ENCODE data around the gene BPIFB3.

DNA sequence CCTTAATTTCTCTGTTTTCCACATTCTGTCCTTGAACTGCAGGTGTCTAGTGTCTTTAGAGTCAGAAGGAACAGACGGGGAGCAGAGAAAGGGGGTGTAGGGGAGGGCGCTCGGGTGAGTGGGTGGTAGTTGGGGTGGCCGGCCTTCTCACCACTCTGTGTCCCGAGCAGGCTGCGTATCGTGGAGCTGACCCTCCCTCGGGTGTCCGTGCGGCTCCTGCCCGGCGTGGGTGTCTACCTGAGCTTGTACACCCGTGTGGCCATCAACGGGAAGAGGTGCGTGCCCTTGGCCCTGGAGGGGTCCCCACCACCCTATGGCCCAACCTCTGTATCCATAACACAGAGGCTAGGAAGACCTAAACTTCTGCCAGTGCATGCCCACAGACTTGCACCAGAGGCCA is 31.0 kb downstream of the BPIFB3 start:
- TF ChIP-seq, protein P1, sequence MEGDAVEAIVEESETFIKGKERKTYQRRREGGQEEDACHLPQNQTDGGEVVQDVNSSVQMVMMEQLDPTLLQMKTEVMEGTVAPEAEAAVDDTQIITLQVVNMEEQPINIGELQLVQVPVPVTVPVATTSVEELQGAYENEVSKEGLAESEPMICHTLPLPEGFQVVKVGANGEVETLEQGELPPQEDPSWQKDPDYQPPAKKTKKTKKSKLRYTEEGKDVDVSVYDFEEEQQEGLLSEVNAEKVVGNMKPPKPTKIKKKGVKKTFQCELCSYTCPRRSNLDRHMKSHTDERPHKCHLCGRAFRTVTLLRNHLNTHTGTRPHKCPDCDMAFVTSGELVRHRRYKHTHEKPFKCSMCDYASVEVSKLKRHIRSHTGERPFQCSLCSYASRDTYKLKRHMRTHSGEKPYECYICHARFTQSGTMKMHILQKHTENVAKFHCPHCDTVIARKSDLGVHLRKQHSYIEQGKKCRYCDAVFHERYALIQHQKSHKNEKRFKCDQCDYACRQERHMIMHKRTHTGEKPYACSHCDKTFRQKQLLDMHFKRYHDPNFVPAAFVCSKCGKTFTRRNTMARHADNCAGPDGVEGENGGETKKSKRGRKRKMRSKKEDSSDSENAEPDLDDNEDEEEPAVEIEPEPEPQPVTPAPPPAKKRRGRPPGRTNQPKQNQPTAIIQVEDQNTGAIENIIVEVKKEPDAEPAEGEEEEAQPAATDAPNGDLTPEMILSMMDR (IDR thresholded peaks at IDR 0.05): no peak
- no peak for TF ChIP-seq POLR2A (IDR thresholded peaks at IDR 0.05)
- no peak for TF ChIP-seq POLR2AphosphoS5 (IDR thresholded peaks at IDR 0.05)

All from suprapubic skin (tissue), 4 donors.